Measurements from ENCODE around the gene SLC38A5.
A peak's percentile ranks its signal among the peaks of the same experiment; 100 is the strongest.
"Not testable (repeated sequence)": the region's sequence is repeated elsewhere in the genome, so short reads cannot be mapped to it uniquely, and the experiment has no call there.

SLC38A5 gene

GRCh38 chrX:48467281-48467761, 2.7 kb downstream of the SLC38A5 start:
- no peak for DNase-seq

GRCh38 chrX:48466696-48467095, 3.4 kb downstream of the SLC38A5 start:
- no peak for DNase-seq

GRCh38 chrX:48465336-48465933, 4.6 kb downstream of the SLC38A5 start:
- DNase-seq = no peak

GRCh38 chrX:48461830-48462229, 8.2 kb downstream of the SLC38A5 start:
- no peak for DNase-seq

GRCh38 chrX:48460606-48461005, 9.5 kb downstream of the SLC38A5 start:
- DNase-seq = no peak

- no peak for DNase-seq
Observed at GRCh38 chrX:48460031-48460430, 10.0 kb downstream of the SLC38A5 start.

- no peak for DNase-seq
Observed at GRCh38 chrX:48459483-48459882, 10.6 kb downstream of the SLC38A5 start.

GRCh38 chrX:48458711-48459110, 11.3 kb downstream of the SLC38A5 start:
- DNase-seq = no peak

- DNase-seq = no peak
Observed at GRCh38 chrX:48456628-48457331, 13.3 kb downstream of the SLC38A5 start.

GRCh38 chrX:48451708-48452107, 18.4 kb downstream of the SLC38A5 start:
- no peak for DNase-seq

GRCh38 chrX:48450076-48450475, 20.0 kb downstream of the SLC38A5 start:
- no peak for DNase-seq

GRCh38 chrX:48447201-48447600, 22.9 kb downstream of the SLC38A5 start:
- not testable (repeated sequence) for DNase-seq

- DNase-seq = peak in 1 of 2 donors; percentile 10
Observed at GRCh38 chrX:48433713-48434112, 36.3 kb downstream of the SLC38A5 start.

GRCh38 chrX:48430166-48430565, 39.9 kb downstream of the SLC38A5 start:
- not testable (repeated sequence) for DNase-seq

- not testable (repeated sequence) for DNase-seq
Observed at GRCh38 chrX:48429606-48430005, 40.5 kb downstream of the SLC38A5 start.

GRCh38 chrX:48427027-48427716, 42.9 kb downstream of the SLC38A5 start:
- not testable (repeated sequence) for DNase-seq

GRCh38 chrX:48411860-48412259, 58.2 kb downstream of the SLC38A5 start, which contains the start of gene SSX4B:
SSX4B (minus strand) TSS chrX:48411960; CDS start chrX:48411372, 588 bp downstream.
- DNase-seq = not testable (repeated sequence)
